Activated T-cell treated with anti-CD3 and anti-CD28 coated beads for 48 hours (primary cell): ENCODE measurements around the gene DOCK10.
A peak's percentile ranks its signal among the peaks of the same experiment; 100 is the strongest.

ENCODE experiments used
- DNase-seq: peaks from one replicate; pipeline ENCODE4 v3.0.0-alpha.2; 2020; ENCODE audit warnings: low read depth

DOCK10 gene

GRCh38 chr2:224946895-224947294 lies 95.4 kb downstream of the DOCK10 start:
- DNase-seq, result no peak

- no peak for DNase-seq
Measured at GRCh38 chr2:224944707-224945547, 97.3 kb downstream of the DOCK10 start.

GRCh38 chr2:224943601-224944041 lies 98.6 kb downstream of the DOCK10 start:
- DNase-seq, result peak; percentile 43

GRCh38 chr2:224941960-224942359 lies 100.3 kb downstream of the DOCK10 start:
- no peak for DNase-seq

- DNase-seq, result no peak
Measured at GRCh38 chr2:224940618-224941017, 101.7 kb downstream of the DOCK10 start.

GRCh38 chr2:224938651-224939182 lies 103.6 kb downstream of the DOCK10 start:
- DNase-seq, result no peak

- DNase-seq, result no peak
Measured at GRCh38 chr2:224937887-224938286, 104.4 kb downstream of the DOCK10 start.

- no peak for DNase-seq
Measured at GRCh38 chr2:224934526-224935188, 107.6 kb downstream of the DOCK10 start.

- no peak for DNase-seq
Measured at GRCh38 chr2:224933431-224933830, 108.8 kb downstream of the DOCK10 start.

GRCh38 chr2:224932522-224932921 lies 109.7 kb downstream of the DOCK10 start:
- no peak for DNase-seq

- no peak for DNase-seq
Measured at GRCh38 chr2:224931956-224932355, 110.3 kb downstream of the DOCK10 start.

GRCh38 chr2:224930990-224931389 lies 111.3 kb downstream of the DOCK10 start:
- DNase-seq, result no peak

- no peak for DNase-seq
Measured at GRCh38 chr2:224930124-224930523, 112.1 kb downstream of the DOCK10 start.

- no peak for DNase-seq
Measured at GRCh38 chr2:224929512-224929911, 112.8 kb downstream of the DOCK10 start.

GRCh38 chr2:224927646-224928173 lies 114.6 kb downstream of the DOCK10 start:
- peak; percentile 53 for DNase-seq

- no peak for DNase-seq
Measured at GRCh38 chr2:224927011-224927410, 115.3 kb downstream of the DOCK10 start.

GRCh38 chr2:224925810-224926100 lies 116.5 kb downstream of the DOCK10 start:
- DNase-seq, result no peak

- no peak for DNase-seq
Measured at GRCh38 chr2:224925061-224925809, 117.0 kb downstream of the DOCK10 start.

- no peak for DNase-seq
Measured at GRCh38 chr2:224924631-224925030, 117.6 kb downstream of the DOCK10 start.

GRCh38 chr2:224922142-224922727 lies 120.0 kb downstream of the DOCK10 start:
- DNase-seq, result no peak

GRCh38 chr2:224919472-224920110 lies 122.7 kb downstream of the DOCK10 start:
- DNase-seq, result no peak
